Putamen (tissue), 1 donor: Measurements from ENCODE around the gene SMIM13.
"Not testable (repeated sequence)": the region's sequence is repeated elsewhere in the genome, so short reads cannot be mapped to it uniquely, and the experiment has no call there.

Experiments used
- DNase-seq: peaks from one replicate; pipeline ENCODE4 v3.0.0-alpha.2; 2016; ENCODE audit warnings: low spot score

Gene SMIM13

DNA sequence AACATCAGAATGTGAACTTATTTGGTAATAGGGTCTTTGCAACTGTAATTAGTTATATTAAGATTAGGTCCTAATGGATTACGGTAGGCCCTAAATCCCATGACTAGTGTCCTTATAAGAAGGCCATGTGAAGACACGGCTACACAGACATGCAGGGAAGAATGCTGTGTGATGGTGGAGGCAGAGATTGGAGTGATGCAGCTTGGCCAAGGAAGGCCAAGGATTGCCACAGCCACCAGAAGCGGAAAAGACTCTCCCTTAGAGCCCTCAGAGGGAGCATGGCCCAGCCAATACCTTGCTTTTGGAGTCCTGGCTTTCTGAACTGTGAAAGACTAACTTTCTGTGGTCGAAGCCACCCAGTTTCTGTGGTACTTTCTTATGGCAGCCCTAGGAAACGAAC lies 9.7 kb upstream of the SMIM13 start:
- no peak for DNase-seq

DNA sequence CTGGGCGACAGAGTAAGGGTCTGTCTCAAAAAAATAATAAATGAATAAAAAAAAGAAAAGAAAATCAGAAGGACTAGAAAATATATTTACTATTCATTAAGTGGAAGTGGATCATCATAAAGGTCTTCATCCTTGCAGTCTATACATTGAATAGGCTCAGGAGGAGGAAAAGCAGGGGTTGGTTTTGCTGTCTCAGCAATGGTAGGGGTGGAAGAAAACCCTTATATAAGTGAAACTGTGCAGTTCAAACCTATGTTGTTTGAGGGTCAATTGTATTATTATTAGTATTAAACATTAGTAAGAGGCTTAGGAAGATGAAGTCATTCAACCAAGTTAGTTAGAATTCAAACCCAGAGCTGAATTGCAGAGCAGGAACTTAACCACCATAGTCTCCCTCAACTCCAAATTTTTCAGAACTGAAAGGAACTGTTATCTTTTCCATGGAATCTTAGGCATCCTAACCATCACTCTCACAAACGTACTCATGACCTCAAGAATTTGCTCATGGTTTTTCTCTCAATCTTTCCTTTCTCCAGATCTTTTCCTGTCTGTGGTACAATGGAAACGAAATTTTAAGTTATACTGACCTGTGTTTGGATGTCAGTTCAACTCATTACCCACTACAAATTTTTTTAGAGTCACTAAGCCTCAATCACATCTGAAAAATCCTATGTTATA lies 7.7 kb upstream of the SMIM13 start:
- DNase-seq = no peak

- not testable (repeated sequence) for DNase-seq
Measured at GRCh38 chr6:11087141-11087812, 6.4 kb upstream of the SMIM13 start.

GRCh38 chr6:11089695-11090094 lies 3.9 kb upstream of the SMIM13 start:
- no peak for DNase-seq

DNA sequence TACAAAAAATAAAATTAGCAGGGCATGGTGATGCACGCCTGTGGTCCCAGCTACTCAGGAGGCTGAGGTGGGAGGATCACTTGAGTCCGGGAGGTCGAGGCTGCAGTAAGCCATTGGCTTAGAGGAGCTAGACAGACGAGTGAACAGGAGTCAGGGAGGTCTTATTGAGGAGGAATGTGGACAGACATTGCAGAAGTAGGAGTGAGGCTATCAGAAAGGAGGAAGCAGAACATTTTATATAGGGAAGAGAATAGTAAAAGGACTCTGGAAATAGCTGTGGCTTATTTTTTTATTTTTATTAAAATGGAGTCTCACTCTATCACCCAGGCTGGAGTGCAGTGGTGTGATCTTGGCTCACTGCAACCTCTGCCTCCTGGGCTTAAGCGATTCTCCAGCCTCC lies 2.5 kb upstream of the SMIM13 start:
- not testable (repeated sequence) for DNase-seq

GRCh38 chr6:11092668-11093375 lies 812 bp upstream of the SMIM13 start:
- DNase-seq = no peak

DNA sequence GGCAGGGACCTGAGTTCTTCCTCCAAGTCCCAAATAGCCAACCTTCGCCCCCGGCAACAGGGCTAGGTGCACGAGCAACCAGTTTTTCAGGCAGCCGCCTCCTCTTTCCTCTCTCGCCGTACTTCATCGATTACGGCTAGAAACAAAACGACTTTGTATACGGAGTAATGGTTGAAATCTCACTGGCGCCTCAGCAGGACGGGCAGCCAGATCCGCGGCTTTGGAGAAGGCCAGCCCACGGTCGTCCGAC lies 333 bp upstream of the SMIM13 start:
- no peak for DNase-seq

DNA sequence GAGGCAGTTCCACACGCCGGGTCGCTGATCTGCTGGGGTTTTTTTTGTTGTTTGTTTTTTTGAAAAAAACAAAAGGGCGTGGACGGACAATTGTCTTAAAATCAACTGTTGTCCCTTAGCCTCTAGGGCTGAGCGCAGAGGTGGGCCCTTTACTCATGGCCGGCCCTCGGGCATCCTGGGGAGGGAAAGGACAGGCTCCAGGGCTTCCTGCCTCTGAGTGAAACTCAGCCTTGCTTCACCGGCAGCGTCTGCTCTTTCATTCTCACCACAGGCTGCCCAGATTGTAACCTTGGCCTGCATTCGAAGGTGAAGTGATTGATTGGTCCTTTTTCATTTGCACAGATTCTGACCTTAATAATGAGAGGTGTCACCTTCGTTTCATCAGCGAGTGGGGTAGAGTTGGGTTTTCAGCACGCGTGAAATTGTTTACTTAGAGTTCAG lies 797 bp downstream of the SMIM13 start:
- peak; percentile 23 for DNase-seq

GRCh38 chr6:11094941-11095340 lies 1.3 kb downstream of the SMIM13 start:
- DNase-seq = no peak

DNA sequence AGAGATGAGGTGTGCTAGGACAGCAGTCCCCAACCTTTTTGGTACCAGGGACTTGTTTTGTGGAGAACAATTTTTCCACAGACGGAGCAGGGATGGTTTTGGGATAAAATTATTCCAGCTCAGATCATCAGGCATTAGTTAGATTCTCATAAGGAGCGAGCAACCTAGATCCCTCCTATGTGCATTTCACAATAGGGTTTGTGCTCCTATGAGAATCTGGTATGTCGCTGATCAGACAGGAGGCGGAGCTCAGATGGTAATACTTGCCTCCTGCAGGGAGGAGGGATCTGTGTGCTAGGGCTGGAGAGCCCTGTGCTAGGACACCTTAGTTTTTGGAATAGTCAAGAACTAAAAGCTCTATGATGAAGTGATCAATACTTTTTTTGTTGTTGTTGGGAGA lies 2.5 kb downstream of the SMIM13 start:
- peak; percentile 42 for DNase-seq

DNA sequence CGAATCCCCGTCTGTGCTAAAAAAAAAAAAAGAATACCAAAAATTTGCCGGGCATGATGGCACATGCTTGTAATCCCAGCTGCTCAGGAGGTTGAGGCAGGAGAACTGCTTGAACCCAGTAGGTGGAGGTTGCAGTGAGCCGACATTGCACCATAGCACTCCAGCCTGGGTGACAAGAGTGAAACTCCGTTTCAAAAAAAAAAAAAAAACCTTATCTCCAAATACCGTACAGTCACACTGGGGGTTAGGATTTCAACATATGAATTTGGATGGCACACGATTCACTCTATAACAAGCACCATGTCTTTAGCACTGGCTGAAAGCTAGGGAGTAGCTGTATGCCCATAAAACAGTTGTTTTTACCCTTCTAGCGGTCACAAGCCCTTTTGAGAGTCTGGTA lies 3.8 kb downstream of the SMIM13 start:
- DNase-seq = no peak

GRCh38 chr6:11098004-11098403 lies 4.4 kb downstream of the SMIM13 start:
- DNase-seq = no peak

- no peak for DNase-seq
Measured at GRCh38 chr6:11101417-11101816, 7.8 kb downstream of the SMIM13 start.

DNA sequence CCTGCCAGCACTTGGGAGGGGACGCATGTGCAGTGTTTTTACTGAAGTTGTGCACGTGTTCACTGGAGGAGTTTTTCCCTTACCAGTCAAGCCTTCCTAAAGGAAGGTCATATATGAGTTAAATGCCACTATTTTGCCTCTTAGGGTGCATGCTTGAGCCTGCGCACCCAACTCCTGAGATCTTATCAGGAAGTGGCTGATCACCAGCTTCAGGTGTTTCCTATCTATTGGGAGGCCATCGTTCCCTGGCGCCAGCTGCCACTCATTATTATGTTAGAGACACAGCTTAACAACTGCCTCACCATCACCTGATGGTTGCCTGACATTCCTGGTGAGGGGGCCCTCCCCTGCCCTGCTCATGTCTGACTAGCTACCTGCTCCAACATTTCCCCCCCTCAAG lies 9.4 kb downstream of the SMIM13 start:
- DNase-seq = no peak

DNA sequence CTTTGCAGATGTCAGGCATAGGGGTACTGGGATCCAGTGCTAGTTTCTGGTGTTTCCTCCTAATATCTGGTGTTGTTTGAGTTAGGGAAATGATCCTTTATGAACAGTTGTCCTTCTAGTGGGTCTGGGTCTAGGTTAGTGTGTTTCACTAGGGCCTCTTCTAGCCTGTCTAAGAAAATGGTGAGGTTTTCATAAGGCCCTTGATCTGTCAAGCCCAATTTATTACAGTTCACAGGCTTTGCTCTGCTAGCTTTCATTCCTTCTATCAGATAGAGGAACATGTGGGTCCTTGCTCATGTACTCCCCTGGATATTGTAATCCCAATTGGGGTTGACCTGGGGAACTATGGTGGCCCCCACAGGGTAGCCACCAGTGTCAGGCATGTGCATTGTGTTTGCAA lies 15.1 kb downstream of the SMIM13 start:
- DNase-seq = no peak

GRCh38 chr6:11110921-11111768 lies 17.5 kb downstream of the SMIM13 start, which contains the start of gene ERVFRD-1:
TSS of gene ERVFRD-1 (minus strand) at chr6:11111725. CDS start at chr6:11105310, 6,415 bp downstream.
- no peak for DNase-seq

DNA sequence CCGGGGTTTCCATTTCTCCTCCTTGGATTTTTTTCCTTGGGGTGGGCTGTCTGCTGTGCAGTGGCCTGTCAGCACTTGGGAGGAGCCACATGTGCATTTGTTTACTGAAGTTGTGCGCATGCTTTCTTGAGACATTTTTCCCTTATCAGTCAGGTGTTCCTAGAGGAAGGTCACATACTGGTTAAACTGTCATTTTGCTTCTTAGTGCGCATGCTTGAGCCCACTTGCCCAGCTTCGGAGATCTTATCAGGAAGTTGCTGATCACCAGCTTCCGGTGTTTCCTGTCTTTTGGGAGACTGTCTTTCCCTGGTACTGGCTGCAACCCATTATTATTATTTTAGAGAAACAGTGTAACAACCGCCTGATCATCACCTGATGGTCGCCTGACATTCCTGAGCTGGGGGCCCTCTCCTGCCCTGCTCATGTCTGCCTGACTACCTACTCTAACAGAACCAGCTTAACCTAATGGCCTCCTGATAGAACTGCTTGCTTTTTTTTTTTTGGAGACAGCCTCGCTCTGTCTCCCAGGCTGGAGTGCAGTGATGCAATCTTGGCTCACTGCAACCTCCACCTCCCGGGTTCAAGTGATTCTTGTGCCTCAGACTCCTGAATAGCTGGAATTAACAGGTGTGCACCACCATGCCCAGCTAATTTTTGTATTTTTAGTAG lies 18.3 kb downstream of the SMIM13 start:
- no peak for DNase-seq

DNA sequence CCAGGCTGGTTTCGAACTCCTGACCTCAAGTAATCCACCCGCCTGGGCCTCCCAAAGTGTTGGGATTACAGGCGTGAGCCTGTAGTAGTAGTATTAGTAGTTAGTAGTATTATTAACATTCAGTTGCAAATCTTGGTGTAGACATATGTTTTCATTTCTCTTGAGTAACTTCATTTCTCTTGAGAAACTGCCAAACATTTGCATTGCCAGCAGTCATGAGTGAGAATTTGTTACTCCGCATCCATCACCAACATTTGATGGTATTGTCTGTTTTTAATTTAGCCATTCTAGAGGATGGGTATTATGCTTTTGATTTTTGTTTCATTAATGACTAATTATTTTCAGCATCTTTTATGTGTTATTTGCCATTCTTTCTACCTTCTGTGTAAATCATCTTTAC lies 19.4 kb downstream of the SMIM13 start:
- no peak for DNase-seq

- DNase-seq = not testable (repeated sequence)
Measured at GRCh38 chr6:11115808-11116536, 22.3 kb downstream of the SMIM13 start.

GRCh38 chr6:11120271-11121005 lies 26.8 kb downstream of the SMIM13 start:
- DNase-seq = no peak
